ENCODE results near the gene CLIP2. TPM values are rescaled to one million over a fixed set of nuclear protein-coding genes. Genes with fewer than 3 reads are reported as not detected.
"Not testable (repeated sequence)": the region's sequence is repeated elsewhere in the genome, so short reads cannot be mapped to it uniquely, and the experiment has no call there.

Gene CLIP2
- polyA plus RNA-seq, 1 experiment = 5.6 TPM

- DNase-seq (ENCODE audit: low read depth) = no peak
- TF ChIP-seq, protein P1, sequence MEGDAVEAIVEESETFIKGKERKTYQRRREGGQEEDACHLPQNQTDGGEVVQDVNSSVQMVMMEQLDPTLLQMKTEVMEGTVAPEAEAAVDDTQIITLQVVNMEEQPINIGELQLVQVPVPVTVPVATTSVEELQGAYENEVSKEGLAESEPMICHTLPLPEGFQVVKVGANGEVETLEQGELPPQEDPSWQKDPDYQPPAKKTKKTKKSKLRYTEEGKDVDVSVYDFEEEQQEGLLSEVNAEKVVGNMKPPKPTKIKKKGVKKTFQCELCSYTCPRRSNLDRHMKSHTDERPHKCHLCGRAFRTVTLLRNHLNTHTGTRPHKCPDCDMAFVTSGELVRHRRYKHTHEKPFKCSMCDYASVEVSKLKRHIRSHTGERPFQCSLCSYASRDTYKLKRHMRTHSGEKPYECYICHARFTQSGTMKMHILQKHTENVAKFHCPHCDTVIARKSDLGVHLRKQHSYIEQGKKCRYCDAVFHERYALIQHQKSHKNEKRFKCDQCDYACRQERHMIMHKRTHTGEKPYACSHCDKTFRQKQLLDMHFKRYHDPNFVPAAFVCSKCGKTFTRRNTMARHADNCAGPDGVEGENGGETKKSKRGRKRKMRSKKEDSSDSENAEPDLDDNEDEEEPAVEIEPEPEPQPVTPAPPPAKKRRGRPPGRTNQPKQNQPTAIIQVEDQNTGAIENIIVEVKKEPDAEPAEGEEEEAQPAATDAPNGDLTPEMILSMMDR (IDR thresholded peaks at IDR 0.05; ENCODE audit: insufficient read depth, low read depth, low read length) = no peak
Measured at GRCh38 chr7:74312418-74313028, 23.3 kb downstream of the CLIP2 start.

GRCh38 chr7:74315891-74316290, 26.7 kb downstream of the CLIP2 start:
- H3K27me3 ChIP-seq (ENCODE audit: control insufficient read depth, insufficient read depth, low read length); CTCF ChIA-PET; POLR2A ChIA-PET; DNase-seq (ENCODE audit: low read depth); H3K4me3 ChIP-seq (ENCODE audit: low read depth, low read length): not testable (repeated sequence)
- H3K36me3 ChIP-seq (ENCODE audit: control insufficient read depth, insufficient read depth, low read length) = peaks cover 11% of the 10 kb centered on the region

More at GRCh38 chr7:74312418-74313028, 23.3 kb downstream of the CLIP2 start:
- ChIA-PET POLR2A (no interaction called here), CTCF (interaction anchor here (1.3 kb wide), 1 partner anchor 89 kb away, joined by 3 read pairs; no protein-coding TSS in a partner anchor)
- H3K36me3 ChIP-seq (ENCODE audit: control insufficient read depth, insufficient read depth, low read length) = peaks cover 3% of the 10 kb centered on the region
- H3K4me3 ChIP-seq (ENCODE audit: low read depth, low read length) = no peak overlapping the region
- no peaks in the 10 kb centered on the region for H3K27me3 ChIP-seq (ENCODE audit: control insufficient read depth, insufficient read depth, low read length)

DNA sequence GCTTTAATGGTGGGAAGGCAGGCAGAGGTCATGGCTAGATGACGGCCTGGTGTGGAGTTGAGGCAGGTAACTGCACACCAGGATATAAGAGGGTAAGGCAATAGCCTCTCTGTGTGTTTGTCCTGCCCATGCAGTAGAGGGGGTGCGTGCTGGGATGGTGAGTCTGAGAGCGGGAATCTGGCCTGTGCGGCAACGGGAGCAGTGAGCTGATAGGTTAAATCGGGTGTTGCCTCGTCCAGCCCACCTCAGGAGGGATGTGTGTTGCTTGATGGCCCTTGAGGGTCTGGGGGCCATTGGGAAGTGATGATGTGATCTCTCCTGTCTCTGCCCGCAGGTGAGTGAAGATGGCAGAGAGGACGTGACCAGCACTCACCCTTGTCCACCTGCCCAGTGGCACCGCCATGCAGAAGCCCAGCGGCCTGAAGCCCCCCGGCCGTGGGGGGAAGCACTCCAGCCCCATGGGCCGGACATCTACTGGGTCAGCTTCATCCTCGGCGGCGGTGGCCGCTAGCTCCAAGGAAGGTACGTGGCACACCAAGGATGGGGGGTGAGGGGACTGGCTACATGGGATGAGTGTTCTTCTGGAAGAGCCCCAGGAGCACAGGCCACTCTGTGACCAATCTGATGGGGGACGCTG, 28.1 kb downstream of the CLIP2 start:
- ChIA-PET POLR2A (no interaction called here), CTCF (interaction anchor here (1.0 kb wide), 1 partner anchor 111 kb away, joined by 3 read pairs; no protein-coding TSS in a partner anchor)
- TF ChIP-seq, protein P1 (IDR thresholded peaks at IDR 0.05; ENCODE audit: insufficient read depth, low read depth, low read length) = no peak
- no peaks in the 10 kb centered on the region for H3K27me3 ChIP-seq (ENCODE audit: control insufficient read depth, insufficient read depth, low read length)
- peaks cover 11% of the 10 kb centered on the region for H3K36me3 ChIP-seq (ENCODE audit: control insufficient read depth, insufficient read depth, low read length)
- no peak for DNase-seq (ENCODE audit: low read depth)
- no peak overlapping the region for H3K4me3 ChIP-seq (ENCODE audit: low read depth, low read length)

GRCh38 chr7:74318043-74318442, 28.8 kb downstream of the CLIP2 start:
- POLR2A ChIA-PET = no interaction called here

DNA sequence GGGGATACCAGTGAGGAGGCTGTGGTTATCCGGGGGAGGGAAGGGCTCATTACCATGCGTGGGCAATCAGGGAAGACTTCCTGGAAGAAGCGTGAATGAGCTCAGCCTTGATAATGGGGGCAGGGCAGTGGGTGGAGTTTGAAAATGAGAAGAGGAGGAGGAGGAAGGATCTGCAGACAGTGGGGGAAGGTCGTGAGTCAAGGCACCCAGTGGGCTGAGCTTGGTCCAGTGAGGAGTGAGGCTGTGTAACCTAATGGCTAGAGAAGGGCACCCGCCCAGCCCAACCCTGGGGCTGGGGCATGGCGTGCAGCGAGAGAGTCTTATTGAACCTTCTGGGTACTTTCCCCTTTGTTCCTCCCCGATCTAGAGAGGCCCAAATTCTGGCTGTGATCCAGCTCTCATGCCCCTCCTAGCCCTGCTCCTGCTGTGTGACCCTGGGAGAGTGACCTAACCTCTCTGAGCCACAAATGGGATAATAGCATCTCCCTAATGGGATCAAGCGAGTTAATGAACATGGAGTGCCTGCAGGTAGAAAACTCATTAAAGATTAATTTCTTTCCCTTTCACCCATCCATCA, 31.5 kb downstream of the CLIP2 start:
- no peaks in the 10 kb centered on the region for H3K27me3 ChIP-seq (ENCODE audit: control insufficient read depth, insufficient read depth, low read length)
- H3K4me3 ChIP-seq (ENCODE audit: low read depth, low read length) = no peak overlapping the region
- no peak for DNase-seq (ENCODE audit: low read depth)
- ChIA-PET POLR2A (no interaction called here), CTCF (no interaction called here)
- TF ChIP-seq, protein P1 (IDR thresholded peaks at IDR 0.05; ENCODE audit: insufficient read depth, low read depth, low read length) = no peak
- H3K36me3 ChIP-seq (ENCODE audit: control insufficient read depth, insufficient read depth, low read length) = peaks cover 13% of the 10 kb centered on the region

More at GRCh38 chr7:74318043-74318442, 28.8 kb downstream of the CLIP2 start:
- DNase-seq (ENCODE audit: low read depth) = no peak
- Histone ChIP-seq H3K27me3 (ENCODE audit: control insufficient read depth, insufficient read depth, low read length) (no peaks in the 10 kb centered on the region), H3K36me3 (ENCODE audit: control insufficient read depth, insufficient read depth, low read length) (peaks cover 11% of the 10 kb centered on the region), H3K4me3 (ENCODE audit: low read depth, low read length) (no peak overlapping the region)
- CTCF ChIA-PET = no interaction called here
- TF ChIP-seq, protein P1 (IDR thresholded peaks at IDR 0.05; ENCODE audit: insufficient read depth, low read depth, low read length) = no peak

DNA sequence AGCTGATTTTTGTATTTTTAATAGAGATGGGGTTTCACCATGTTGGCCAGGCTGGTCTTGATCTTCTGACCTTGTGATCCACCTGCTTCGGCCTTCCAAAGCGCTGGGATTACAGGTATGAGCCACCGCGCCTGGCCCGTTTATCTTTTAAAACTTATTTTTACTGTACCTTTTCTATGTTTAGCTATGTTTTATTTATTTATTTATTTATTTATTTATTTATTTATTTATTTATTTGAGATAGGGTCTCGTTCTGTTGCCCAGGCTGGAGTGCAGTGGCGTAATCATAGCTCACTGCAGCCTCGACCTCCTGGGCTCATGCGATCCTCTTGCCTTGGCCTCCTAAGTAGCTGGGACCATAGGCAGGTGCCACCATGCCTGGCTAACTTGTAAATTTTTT, 33.7 kb downstream of the CLIP2 start:
- H3K4me3 ChIP-seq (ENCODE audit: low read depth, low read length); CTCF ChIA-PET; POLR2A ChIA-PET; DNase-seq (ENCODE audit: low read depth); H3K27me3 ChIP-seq (ENCODE audit: control insufficient read depth, insufficient read depth, low read length); H3K36me3 ChIP-seq (ENCODE audit: control insufficient read depth, insufficient read depth, low read length): not testable (repeated sequence)
